ENCODE data around the gene ST3GAL3.

DNA sequence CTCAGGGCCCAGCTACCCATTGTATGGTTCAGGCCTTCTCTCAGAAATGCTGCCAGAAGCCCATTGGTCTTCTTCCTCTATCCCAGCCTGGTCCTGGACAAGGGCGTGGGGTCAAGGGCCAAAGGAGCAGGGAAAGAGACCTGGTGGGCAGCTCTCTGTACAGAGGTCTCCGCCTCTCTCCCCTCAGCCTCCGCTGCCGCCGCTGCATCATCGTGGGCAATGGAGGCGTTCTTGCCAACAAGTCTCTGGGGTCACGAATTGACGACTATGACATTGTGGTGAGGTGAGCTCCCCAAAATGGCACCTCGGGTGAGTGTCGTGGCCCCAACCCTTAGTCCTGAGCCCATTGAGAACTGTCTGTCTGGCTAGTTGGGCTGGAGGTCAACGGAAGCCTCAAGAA lies 191.6 kb downstream of the ST3GAL3 start:
- TF ChIP-seq, protein P1, sequence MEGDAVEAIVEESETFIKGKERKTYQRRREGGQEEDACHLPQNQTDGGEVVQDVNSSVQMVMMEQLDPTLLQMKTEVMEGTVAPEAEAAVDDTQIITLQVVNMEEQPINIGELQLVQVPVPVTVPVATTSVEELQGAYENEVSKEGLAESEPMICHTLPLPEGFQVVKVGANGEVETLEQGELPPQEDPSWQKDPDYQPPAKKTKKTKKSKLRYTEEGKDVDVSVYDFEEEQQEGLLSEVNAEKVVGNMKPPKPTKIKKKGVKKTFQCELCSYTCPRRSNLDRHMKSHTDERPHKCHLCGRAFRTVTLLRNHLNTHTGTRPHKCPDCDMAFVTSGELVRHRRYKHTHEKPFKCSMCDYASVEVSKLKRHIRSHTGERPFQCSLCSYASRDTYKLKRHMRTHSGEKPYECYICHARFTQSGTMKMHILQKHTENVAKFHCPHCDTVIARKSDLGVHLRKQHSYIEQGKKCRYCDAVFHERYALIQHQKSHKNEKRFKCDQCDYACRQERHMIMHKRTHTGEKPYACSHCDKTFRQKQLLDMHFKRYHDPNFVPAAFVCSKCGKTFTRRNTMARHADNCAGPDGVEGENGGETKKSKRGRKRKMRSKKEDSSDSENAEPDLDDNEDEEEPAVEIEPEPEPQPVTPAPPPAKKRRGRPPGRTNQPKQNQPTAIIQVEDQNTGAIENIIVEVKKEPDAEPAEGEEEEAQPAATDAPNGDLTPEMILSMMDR (optimal IDR thresholded peaks at IDR 0.05 in 1 of 3, IDR thresholded peaks at IDR 0.05 in 1 of 3, conservative IDR thresholded peaks at IDR 0.05 in 1 of 3; ENCODE audit: extremely low read depth in 1 of 3, insufficient read depth in 2 of 3, low read length in 3 of 3): no peak
- TF ChIP-seq EZH2 (IDR thresholded peaks at IDR 0.05; ENCODE audit: low read length): no peak

All from keratinocyte (primary cell).